CD4-positive, alpha-beta T cell treated with Interleukin-6 at 100 ng/mL for 8 hours (primary cell): ENCODE results near the gene XNDC1N.

ENCODE experiments used
- DNase-seq: peaks from one replicate; pipeline ENCODE4 v3.0.0-alpha.2; 2020; ENCODE audit warnings: mixed read lengths, low spot score

Gene XNDC1N

GRCh38 chr11:71927820-71928736 lies at the start of gene XNDC1N:
Gene XNDC1N (minus strand): TSS chr11:71928594. CDS start chr11:71923353, 5,241 bp downstream.
- peak; percentile 68 for DNase-seq

- DNase-seq: peak; percentile 42
Measured at GRCh38 chr11:71977743-71978418, 49.5 kb upstream of the XNDC1N start.

- DNase-seq: no peak
Measured at GRCh38 chr11:71977090-71977489, 48.7 kb upstream of the XNDC1N start.

- no peak for DNase-seq
Measured at GRCh38 chr11:71976551-71976950, 48.2 kb upstream of the XNDC1N start.

GRCh38 chr11:71971680-71972079 lies 43.3 kb upstream of the XNDC1N start:
- DNase-seq: no peak

- DNase-seq: no peak
Measured at GRCh38 chr11:71964641-71965040, 36.2 kb upstream of the XNDC1N start.

- DNase-seq: no peak
Measured at GRCh38 chr11:71963468-71963867, 35.1 kb upstream of the XNDC1N start.

GRCh38 chr11:71962428-71963038 lies 34.1 kb upstream of the XNDC1N start:
- no peak for DNase-seq

GRCh38 chr11:71955898-71956456 lies 27.6 kb upstream of the XNDC1N start:
- DNase-seq: no peak

- DNase-seq: no peak
Measured at GRCh38 chr11:71951741-71952310, 23.4 kb upstream of the XNDC1N start.

- no peak for DNase-seq
Measured at GRCh38 chr11:71949034-71949433, 20.6 kb upstream of the XNDC1N start.

GRCh38 chr11:71948314-71949027 lies 20.1 kb upstream of the XNDC1N start:
- no peak for DNase-seq

GRCh38 chr11:71947498-71947897 lies 19.1 kb upstream of the XNDC1N start:
- no peak for DNase-seq

- DNase-seq: no peak
Measured at GRCh38 chr11:71946144-71946571, 17.8 kb upstream of the XNDC1N start.

GRCh38 chr11:71940561-71941219 lies 12.3 kb upstream of the XNDC1N start:
- no peak for DNase-seq

GRCh38 chr11:71937826-71938225 lies 9.4 kb upstream of the XNDC1N start:
- DNase-seq: no peak

- no peak for DNase-seq
Measured at GRCh38 chr11:71936825-71937224, 8.4 kb upstream of the XNDC1N start.

GRCh38 chr11:71935338-71935925 lies 7.0 kb upstream of the XNDC1N start:
- no peak for DNase-seq

GRCh38 chr11:71934213-71934612 lies 5.8 kb upstream of the XNDC1N start:
- DNase-seq: no peak

- DNase-seq: no peak
Measured at GRCh38 chr11:71933141-71933933, 4.9 kb upstream of the XNDC1N start.
